H9 (cell line): Measurements from ENCODE around the gene NDC1. TPM values are rescaled to one million over a fixed set of nuclear protein-coding genes. Genes with fewer than 3 reads are reported as not detected.

ENCODE experiments used
- DNase-seq: peaks from one replicate; pipeline ENCODE4 v3.0.0-alpha.2; 2017
- H2AFZ ChIP-seq: one replicate; pipeline ENCODE4 v1.6.1; 2013; ENCODE audit warnings: mild to moderate bottlenecking, low read length, control low read depth, moderate library complexity
- H2AK5ac ChIP-seq: 2 replicates; pipeline ENCODE4 v1.6.1; 2013; ENCODE audit warnings: low read length, control low read depth, mixed read lengths; ENCODE audit not compliant: insufficient read length
- H2BK120ac ChIP-seq: one replicate; pipeline ENCODE4 v1.6.1; 2013; ENCODE audit warnings: low read depth, mild to moderate bottlenecking, low read length, control low read depth, inconsistent platforms; ENCODE audit not compliant: poor library complexity, severe bottlenecking
- H2BK12ac ChIP-seq: 2 replicates; pipeline ENCODE4 v1.6.1; 2013; ENCODE audit warnings: low read length, control low read depth, mixed read lengths, low read depth; ENCODE audit not compliant: insufficient read length
- H2BK15ac ChIP-seq: 2 replicates; pipeline ENCODE4 v1.6.1; 2013; ENCODE audit warnings: low read depth, low read length, control low read depth
- H2BK20ac ChIP-seq: one replicate; pipeline ENCODE4 v1.6.1; 2013; ENCODE audit warnings: low read depth, mild to moderate bottlenecking, low read length, control low read depth, inconsistent platforms; ENCODE audit not compliant: poor library complexity, severe bottlenecking
- H2BK5ac ChIP-seq: 2 replicates; pipeline ENCODE4 v1.6.1; 2013; ENCODE audit warnings: low read length, control low read depth, mixed read lengths; ENCODE audit not compliant: insufficient read length
- H3K14ac ChIP-seq: 2 replicates; pipeline ENCODE4 v1.6.1; 2013; ENCODE audit warnings: low read length, control low read depth; ENCODE audit not compliant: insufficient read depth
- H3K18ac ChIP-seq: 2 replicates; pipeline ENCODE4 v1.6.1; 2013; ENCODE audit warnings: low read depth, mild to moderate bottlenecking, mixed read lengths, low read length, control low read depth; ENCODE audit not compliant: insufficient read length
- H3K23ac ChIP-seq: 2 replicates; pipeline ENCODE4 v1.6.1; 2013; ENCODE audit warnings: low read length, control low read depth, mixed read lengths, low read depth; ENCODE audit not compliant: insufficient read length
- H3K23me2 ChIP-seq: 2 replicates; pipeline ENCODE4 v1.6.1; 2013; ENCODE audit warnings: low read depth, mild to moderate bottlenecking, mixed read lengths, low read length, control low read depth; ENCODE audit not compliant: insufficient read length, poor library complexity, severe bottlenecking
- H3K27ac ChIP-seq: 2 replicates; pipeline ENCODE4 v1.5.1; 2013; ENCODE audit warnings: low read length, control low read depth, mixed read lengths, low read depth; ENCODE audit not compliant: insufficient read length
- H3K27me3 ChIP-seq: 2 replicates; pipeline ENCODE4 v1.6.1; 2013; ENCODE audit warnings: low read length, control low read depth, inconsistent platforms; ENCODE audit not compliant: insufficient read depth
- H3K4ac ChIP-seq: 2 replicates; pipeline ENCODE4 v1.6.1; 2013; ENCODE audit warnings: low read depth, mild to moderate bottlenecking, control low read depth, inconsistent platforms, low read length, moderate library complexity
- H3K4me1 ChIP-seq: 2 replicates; pipeline ENCODE4 v1.6.1; 2013; ENCODE audit warnings: low read length, control low read depth, inconsistent platforms; ENCODE audit not compliant: insufficient read depth
- H3K4me2 ChIP-seq: 2 replicates; pipeline ENCODE4 v1.6.1; 2013; ENCODE audit warnings: low read length, control low read depth, mixed read lengths; ENCODE audit not compliant: insufficient read length, insufficient read depth
- H3K56ac ChIP-seq: 2 replicates; pipeline ENCODE4 v1.6.1; 2013; ENCODE audit warnings: low read depth, mild to moderate bottlenecking, mixed read lengths, low read length, control low read depth; ENCODE audit not compliant: insufficient read length
- H3K79me1 ChIP-seq: 2 replicates; pipeline ENCODE4 v1.6.1; 2013; ENCODE audit warnings: low read depth, mild to moderate bottlenecking, moderate library complexity, low read length, control low read depth, inconsistent platforms; ENCODE audit not compliant: insufficient read depth, poor library complexity, severe bottlenecking
- H3K79me2 ChIP-seq: 2 replicates; pipeline ENCODE4 v1.6.1; 2013; ENCODE audit warnings: low read length, control low read depth, inconsistent platforms; ENCODE audit not compliant: insufficient read depth
- H3K9ac ChIP-seq: 2 replicates; pipeline ENCODE4 v1.6.1; 2013; ENCODE audit warnings: low read length, control low read depth, mixed read lengths; ENCODE audit not compliant: insufficient read length; ENCODE audit errors: extremely low read depth
- H3K9me3 ChIP-seq: one replicate; pipeline ENCODE4 v1.6.1; 2013; ENCODE audit warnings: low read depth, low read length, inconsistent platforms; ENCODE audit not compliant: control insufficient read depth
- H3T11ph ChIP-seq: one replicate; pipeline ENCODE4 v1.6.1; 2013; ENCODE audit warnings: mild to moderate bottlenecking, low read length, control low read depth, inconsistent platforms
- H4K20me1 ChIP-seq: one replicate; pipeline ENCODE4 v1.6.1; 2013; ENCODE audit not compliant: control insufficient read depth, insufficient read length, insufficient read depth
- H4K5ac ChIP-seq: 2 replicates; pipeline ENCODE4 v1.6.1; 2013; ENCODE audit warnings: low read depth, mild to moderate bottlenecking, mixed read lengths, low read length, control low read depth; ENCODE audit not compliant: insufficient read length
- H4K8ac ChIP-seq: replicated peaks from 2 replicates; pipeline ENCODE4 v1.6.1; 2013; ENCODE audit warnings: low read length, control low read depth, mixed read lengths, low read depth; ENCODE audit not compliant: insufficient read length
- H4K91ac ChIP-seq: 2 replicates; pipeline ENCODE4 v1.6.1; 2013; ENCODE audit warnings: low read depth, mild to moderate bottlenecking, moderate library complexity, mixed read lengths, low read length, control low read depth; ENCODE audit not compliant: insufficient read length
- H3K27ac Mint-ChIP-seq, 3 experiments: 2 replicates in 2 of 3; 3 replicates in 1 of 3; pipeline ENCODE4 v1.8.0; 2020 to 2021; ENCODE audit warnings: mixed read lengths in 3 of 3, mild to moderate bottlenecking in 1 of 3, moderate library complexity in 1 of 3
- H3K27me3 Mint-ChIP-seq: 2 replicates; pipeline ENCODE4 v1.8.0; 2021; ENCODE audit warnings: low read depth, mild to moderate bottlenecking, moderate library complexity, mixed read lengths
- H3K36me3 Mint-ChIP-seq, 3 experiments: 2 replicates in 2 of 3; 3 replicates in 1 of 3; pipeline ENCODE4 v1.8.0; 2020 to 2021; ENCODE audit warnings: low read depth in 3 of 3, mixed read lengths in 3 of 3; ENCODE audit not compliant: insufficient read depth in 1 of 3
- H3K4me1 Mint-ChIP-seq, 2 experiments: 2 replicates each; pipeline ENCODE4 v1.8.0; 2020; ENCODE audit warnings: mixed read lengths in 2 of 2
- H3K4me3 Mint-ChIP-seq, 2 experiments: 2 replicates in 1 of 2; 3 replicates in 1 of 2; pipeline ENCODE4 v1.8.0; 2020 to 2021; ENCODE audit warnings: mild to moderate bottlenecking in 2 of 2, mixed read lengths in 2 of 2, moderate library complexity in 1 of 2
- H3K9me3 Mint-ChIP-seq, 2 experiments: 2 replicates in 1 of 2; 3 replicates in 1 of 2; pipeline ENCODE4 v1.8.0; 2020; ENCODE audit warnings: mild to moderate bottlenecking in 2 of 2, mixed read lengths in 2 of 2, moderate library complexity in 1 of 2
- CTCF ChIP-seq: fragments of 200-600 bp; sonication (generic); conservative IDR thresholded peaks from 3 replicates; pipeline ENCODE4 v1.8.0; 2021; ENCODE audit warnings: antibody characterized with exemption, mild to moderate bottlenecking
- WGBS: extraction: QIAGEN DNeasy Blood & Tissue Kit; methylation state at CpG from one replicate; pipeline ENCODE4 v1.1.7; 2013; ENCODE audit warnings: missing lambda C conversion rate, low lambda C conversion rate, mixed read lengths; ENCODE audit not compliant: insufficient read length; ENCODE audit errors: extremely low coverage; 5-methylcytosine and 5-hydroxymethylcytosine counted together
- total RNA-seq: library from RNA; stranded (reverse); gene quantifications from 2 replicates; pipeline ENCODE4 v1.2.1, GENCODE V29; 2021

The NDC1 gene
- total RNA-seq, 1 experiment from 2014 or later, result 49.3 TPM

DNA sequence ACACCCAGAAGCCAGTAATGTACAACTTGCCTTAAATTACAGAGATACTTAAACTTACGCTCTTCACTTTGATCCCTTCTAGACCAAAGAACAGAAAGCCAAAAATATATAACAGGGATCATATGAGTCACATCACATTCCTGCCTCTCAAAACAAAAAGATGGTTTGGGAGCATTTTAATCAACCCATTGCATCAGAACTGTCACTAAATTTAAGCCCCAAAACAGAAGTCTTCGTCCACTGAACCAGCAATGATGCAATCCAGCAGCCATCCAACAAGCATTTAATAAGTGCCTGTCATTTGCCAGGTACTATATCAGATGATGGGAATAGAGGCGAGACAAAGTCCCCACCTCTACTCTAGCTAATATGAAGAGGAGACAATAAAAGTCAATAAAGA is 56.4 kb downstream of the NDC1 start:
- Histone ChIP-seq H2BK120ac (no peak overlapping the region), H3K18ac (no peak overlapping the region), H4K8ac (no peak overlapping the region), H3K4me2 (no peak overlapping the region), H2BK15ac (no peak overlapping the region), H3K27ac (no peak overlapping the region), H3K27me3 (no peaks in the 10 kb centered on the region), H3K14ac (no peak overlapping the region), H3K4me1 (no peaks in the 10 kb centered on the region), H2BK20ac (no peak overlapping the region), H4K91ac (no peak overlapping the region), H3K9me3 (no peaks in the 10 kb centered on the region), H2BK5ac (no peak overlapping the region), H4K5ac (no peak overlapping the region), H2AFZ (no peak overlapping the region), H3K23me2 (no peaks in the 10 kb centered on the region), H2AK5ac (no peak overlapping the region), H3K79me2 (no peaks in the 10 kb centered on the region), H3K4ac (no peak overlapping the region), H3T11ph (no peak overlapping the region), H2BK12ac (no peak overlapping the region), H3K79me1 (no peaks in the 10 kb centered on the region), H3K9ac (no peak overlapping the region), H3K23ac (no peak overlapping the region), H4K20me1 (no peaks in the 10 kb centered on the region), H3K56ac (no peak overlapping the region)
- WGBS, result no CpG with 5 or more reads among the region's 3 CpGs
- H3K9me3 Mint-ChIP-seq, result no peaks in the 10 kb centered on the region
- H3K4me1 Mint-ChIP-seq, result no peaks in the 10 kb centered on the region
- H3K36me3 Mint-ChIP-seq, result peaks cover 26 to 72% (median 54%) of the 10 kb centered on the region in 3 experiments; a peak in 6 of 7 replicates
- H3K27ac Mint-ChIP-seq, result peak overlapping the region in 2 of 3 experiments; percentile 11 to 29; a peak in 2 of 7 replicates
- H3K4me3 Mint-ChIP-seq, result no peak overlapping the region
- no peak for TF ChIP-seq CTCF
- H3K27me3 Mint-ChIP-seq, result no peaks in the 10 kb centered on the region
- no peak for DNase-seq
